GM19438 (cell line): ENCODE data around the gene CUL7.
"Not testable (repeated sequence)": the region's sequence is repeated elsewhere in the genome, so short reads cannot be mapped to it uniquely, and the experiment has no call there.

Experiments used
- ATAC-seq: cut with Tn5 transposase; IDR thresholded peaks from one replicate; pipeline ENCODE4 v1.9.1; 2021; ENCODE audit warnings: low read depth; ENCODE audit not compliant: unreplicated experiment

Gene CUL7

GRCh38 chr6:43050981-43051380 lies 2.7 kb downstream of the CUL7 start:
- ATAC-seq: no peak

GRCh38 chr6:43047998-43048397 lies 5.7 kb downstream of the CUL7 start:
- ATAC-seq: no peak

GRCh38 chr6:43045371-43045930 lies 8.2 kb downstream of the CUL7 start:
- no peak for ATAC-seq

GRCh38 chr6:43043310-43043709 lies 10.3 kb downstream of the CUL7 start:
- no peak for ATAC-seq

- not testable (repeated sequence) for ATAC-seq
Observed at GRCh38 chr6:43041475-43041874, 12.2 kb downstream of the CUL7 start.

- ATAC-seq: no peak
Observed at GRCh38 chr6:43040542-43041257, 13.0 kb downstream of the CUL7 start.

- no peak for ATAC-seq
Observed at GRCh38 chr6:43038727-43039126, 14.9 kb downstream of the CUL7 start.

- ATAC-seq: no peak
Observed at GRCh38 chr6:43037706-43038105, 15.9 kb downstream of the CUL7 start.

GRCh38 chr6:43037197-43037596 lies 16.5 kb downstream of the CUL7 start:
- ATAC-seq: no peak

- no peak for ATAC-seq
Observed at GRCh38 chr6:43036712-43037111, 16.9 kb downstream of the CUL7 start.

- no peak for ATAC-seq
Observed at GRCh38 chr6:43035495-43036194, 18.0 kb downstream of the CUL7 start.

- ATAC-seq: no peak
Observed at GRCh38 chr6:43034190-43034525, 19.5 kb downstream of the CUL7 start.

- ATAC-seq: no peak
Observed at GRCh38 chr6:43033496-43034189, 20.0 kb downstream of the CUL7 start.

- no peak for ATAC-seq
Observed at GRCh38 chr6:43032326-43032725, 21.3 kb downstream of the CUL7 start.

GRCh38 chr6:43029120-43029519 lies 24.5 kb downstream of the CUL7 start:
- ATAC-seq: no peak

- no peak for ATAC-seq
Observed at GRCh38 chr6:43026365-43026764, 27.3 kb downstream of the CUL7 start.

GRCh38 chr6:43024436-43024835 lies 29.2 kb downstream of the CUL7 start:
- ATAC-seq: no peak

GRCh38 chr6:43021270-43022047 lies 32.2 kb downstream of the CUL7 start, which contains the start of gene RRP36:
Gene RRP36, plus strand, starts transcription at chr6:43021623. Its CDS starts 32 bp downstream, at chr6:43021655.
- peak; percentile 87 for ATAC-seq

- ATAC-seq: no peak
Observed at GRCh38 chr6:43020847-43021246, 32.8 kb downstream of the CUL7 start.

GRCh38 chr6:43020052-43020705 lies 33.5 kb downstream of the CUL7 start:
- ATAC-seq: no peak
